Measurements from ENCODE around the gene RAB11FIP4.

GRCh38 chr17:31548709-31549108 is 157.2 kb downstream of the RAB11FIP4 start:
- TF ChIP-seq ZNF335 (tag by site-specific recombination; conservative IDR thresholded peaks at IDR 0.05) (no peak), ZNF302 (tag by site-specific recombination; IDR thresholded peaks at IDR 0.05; ENCODE audit: low read depth) (no peak), SALL2 (tag by site-specific recombination; IDR thresholded peaks at IDR 0.05; ENCODE audit: borderline replicate concordance) (no peak), CTCF (tag by site-specific recombination; IDR thresholded peaks at IDR 0.05) (no peak), ZNF558 (tag by site-specific recombination; IDR thresholded peaks at IDR 0.05) (no peak), KLF8 (tag by site-specific recombination; IDR thresholded peaks at IDR 0.05) (no peak), ZBTB26 (tag by site-specific recombination; optimal IDR thresholded peaks at IDR 0.05) (no peak), TCF7L2 (IDR thresholded peaks at IDR 0.05; ENCODE audit: borderline replicate concordance, low read depth, low read length) (no peak), FEZF1 (tag by site-specific recombination; IDR thresholded peaks at IDR 0.05) (no peak), ZNF768 (tag by site-specific recombination; IDR thresholded peaks at IDR 0.05) (no peak), ZNF830 (tag by site-specific recombination; IDR thresholded peaks at IDR 0.05; ENCODE audit: low read depth) (no peak)
- TF ChIP-seq, protein P1, sequence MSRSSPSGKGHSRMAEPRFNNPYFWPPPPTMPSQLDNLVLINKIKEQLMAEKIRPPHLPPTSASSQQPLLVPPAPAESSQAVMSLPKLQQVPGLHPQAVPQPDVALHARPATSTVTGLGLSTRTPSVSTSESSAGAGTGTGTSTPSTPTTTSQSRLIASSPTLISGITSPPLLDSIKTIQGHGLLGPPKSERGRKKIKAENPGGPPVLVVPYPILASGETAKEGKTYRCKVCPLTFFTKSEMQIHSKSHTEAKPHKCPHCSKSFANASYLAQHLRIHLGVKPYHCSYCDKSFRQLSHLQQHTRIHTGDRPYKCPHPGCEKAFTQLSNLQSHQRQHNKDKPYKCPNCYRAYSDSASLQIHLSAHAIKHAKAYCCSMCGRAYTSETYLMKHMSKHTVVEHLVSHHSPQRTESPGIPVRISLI (tag by site-specific recombination; IDR thresholded peaks at IDR 0.05), result no peak
- TF ChIP-seq, protein P2, sequence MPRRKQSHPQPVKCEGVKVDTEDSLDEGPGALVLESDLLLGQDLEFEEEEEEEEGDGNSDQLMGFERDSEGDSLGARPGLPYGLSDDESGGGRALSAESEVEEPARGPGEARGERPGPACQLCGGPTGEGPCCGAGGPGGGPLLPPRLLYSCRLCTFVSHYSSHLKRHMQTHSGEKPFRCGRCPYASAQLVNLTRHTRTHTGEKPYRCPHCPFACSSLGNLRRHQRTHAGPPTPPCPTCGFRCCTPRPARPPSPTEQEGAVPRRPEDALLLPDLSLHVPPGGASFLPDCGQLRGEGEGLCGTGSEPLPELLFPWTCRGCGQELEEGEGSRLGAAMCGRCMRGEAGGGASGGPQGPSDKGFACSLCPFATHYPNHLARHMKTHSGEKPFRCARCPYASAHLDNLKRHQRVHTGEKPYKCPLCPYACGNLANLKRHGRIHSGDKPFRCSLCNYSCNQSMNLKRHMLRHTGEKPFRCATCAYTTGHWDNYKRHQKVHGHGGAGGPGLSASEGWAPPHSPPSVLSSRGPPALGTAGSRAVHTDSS (tag by site-specific recombination; IDR thresholded peaks at IDR 0.05), result no peak
- TF ChIP-seq, protein P3, sequence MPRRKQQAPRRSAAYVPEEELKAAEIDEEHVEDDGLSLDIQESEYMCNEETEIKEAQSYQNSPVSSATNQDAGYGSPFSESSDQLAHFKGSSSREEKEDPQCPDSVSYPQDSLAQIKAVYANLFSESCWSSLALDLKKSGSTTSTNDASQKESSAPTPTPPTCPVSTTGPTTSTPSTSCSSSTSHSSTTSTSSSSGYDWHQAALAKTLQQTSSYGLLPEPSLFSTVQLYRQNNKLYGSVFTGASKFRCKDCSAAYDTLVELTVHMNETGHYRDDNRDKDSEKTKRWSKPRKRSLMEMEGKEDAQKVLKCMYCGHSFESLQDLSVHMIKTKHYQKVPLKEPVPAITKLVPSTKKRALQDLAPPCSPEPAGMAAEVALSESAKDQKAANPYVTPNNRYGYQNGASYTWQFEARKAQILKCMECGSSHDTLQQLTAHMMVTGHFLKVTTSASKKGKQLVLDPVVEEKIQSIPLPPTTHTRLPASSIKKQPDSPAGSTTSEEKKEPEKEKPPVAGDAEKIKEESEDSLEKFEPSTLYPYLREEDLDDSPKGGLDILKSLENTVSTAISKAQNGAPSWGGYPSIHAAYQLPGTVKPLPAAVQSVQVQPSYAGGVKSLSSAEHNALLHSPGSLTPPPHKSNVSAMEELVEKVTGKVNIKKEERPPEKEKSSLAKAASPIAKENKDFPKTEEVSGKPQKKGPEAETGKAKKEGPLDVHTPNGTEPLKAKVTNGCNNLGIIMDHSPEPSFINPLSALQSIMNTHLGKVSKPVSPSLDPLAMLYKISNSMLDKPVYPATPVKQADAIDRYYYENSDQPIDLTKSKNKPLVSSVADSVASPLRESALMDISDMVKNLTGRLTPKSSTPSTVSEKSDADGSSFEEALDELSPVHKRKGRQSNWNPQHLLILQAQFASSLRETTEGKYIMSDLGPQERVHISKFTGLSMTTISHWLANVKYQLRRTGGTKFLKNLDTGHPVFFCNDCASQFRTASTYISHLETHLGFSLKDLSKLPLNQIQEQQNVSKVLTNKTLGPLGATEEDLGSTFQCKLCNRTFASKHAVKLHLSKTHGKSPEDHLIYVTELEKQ (tag by site-specific recombination; IDR thresholded peaks at IDR 0.05; ENCODE audit: borderline replicate concordance), result no peak

All from HEK293 (cell line).